ENCODE data around the gene ERC2. TPM values are rescaled to one million over a fixed set of nuclear protein-coding genes. Genes with fewer than 3 reads are reported as not detected.

Gene ERC2
- polyA plus RNA-seq, 3 donors = not detected

GRCh38 chr3:56484122-56484521, 15.9 kb upstream of the ERC2 start:
- H4K20me1 ChIP-seq (ENCODE audit: insufficient read depth, low read length) = no peaks in the 10 kb centered on the region
- 75% methylated on average over 1 of the region's 4 CpGs for WGBS (ENCODE audit: insufficient coverage)
- H2AFZ ChIP-seq (ENCODE audit: insufficient read depth, low read depth, low read length, poor library complexity, severe bottlenecking) = no peak overlapping the region
- H3K36me3 ChIP-seq (replicated peaks in 1 of 2; ENCODE audit: control insufficient read depth in 1 of 2, insufficient read depth in 2 of 2, low read length in 2 of 2) = no peaks in the 10 kb centered on the region
- Mint-ChIP-seq H3K27ac (no peak overlapping the region), H3K36me3 (no peaks in the 10 kb centered on the region), H3K9me3 (peaks cover 0 to 4% (median 0%) of the 10 kb centered on the region in 7 donors), H3K4me3 (no peak overlapping the region), H3K27me3 (ENCODE audit: low read depth in 3 of 3) (peaks cover 0 to 9% (median 2%) of the 10 kb centered on the region in 3 donors), H3K4me1 (no peaks in the 10 kb centered on the region)
- no peaks in the 10 kb centered on the region for H3K79me2 ChIP-seq (ENCODE audit: insufficient read depth, low read length)
- no peaks in the 10 kb centered on the region for H3K4me1 ChIP-seq (ENCODE audit: control insufficient read depth in 1 of 2, insufficient read depth in 2 of 2, low read length in 2 of 2)
- no peak overlapping the region for H3K4me2 ChIP-seq (replicated peaks; ENCODE audit: extremely low read depth, low read length, poor library complexity, severe bottlenecking)
- H3K9ac ChIP-seq (ENCODE audit: insufficient read depth, low read length, poor library complexity, severe bottlenecking) = no peak overlapping the region
- no peaks in the 10 kb centered on the region for H3K27me3 ChIP-seq (ENCODE audit: control insufficient read depth in 2 of 2, insufficient read depth in 2 of 2, low read length in 2 of 2)
- no peak overlapping the region for H3K4me3 ChIP-seq (replicated peaks in 1 of 3; ENCODE audit: low read depth in 2 of 3, low read length in 3 of 3)
- intact Hi-C loops (cut with micrococcal nuclease) = no loop called here
- no peak for DNase-seq
- H3K9me3 ChIP-seq (replicated peaks in 1 of 2; ENCODE audit: control insufficient read depth in 1 of 2, insufficient read depth in 1 of 2, low read length in 2 of 2) = no peaks in the 10 kb centered on the region
- H3K27ac ChIP-seq (ENCODE audit: low read depth in 1 of 2, low read length in 2 of 2) = no peak overlapping the region
- TF ChIP-seq, protein P1, sequence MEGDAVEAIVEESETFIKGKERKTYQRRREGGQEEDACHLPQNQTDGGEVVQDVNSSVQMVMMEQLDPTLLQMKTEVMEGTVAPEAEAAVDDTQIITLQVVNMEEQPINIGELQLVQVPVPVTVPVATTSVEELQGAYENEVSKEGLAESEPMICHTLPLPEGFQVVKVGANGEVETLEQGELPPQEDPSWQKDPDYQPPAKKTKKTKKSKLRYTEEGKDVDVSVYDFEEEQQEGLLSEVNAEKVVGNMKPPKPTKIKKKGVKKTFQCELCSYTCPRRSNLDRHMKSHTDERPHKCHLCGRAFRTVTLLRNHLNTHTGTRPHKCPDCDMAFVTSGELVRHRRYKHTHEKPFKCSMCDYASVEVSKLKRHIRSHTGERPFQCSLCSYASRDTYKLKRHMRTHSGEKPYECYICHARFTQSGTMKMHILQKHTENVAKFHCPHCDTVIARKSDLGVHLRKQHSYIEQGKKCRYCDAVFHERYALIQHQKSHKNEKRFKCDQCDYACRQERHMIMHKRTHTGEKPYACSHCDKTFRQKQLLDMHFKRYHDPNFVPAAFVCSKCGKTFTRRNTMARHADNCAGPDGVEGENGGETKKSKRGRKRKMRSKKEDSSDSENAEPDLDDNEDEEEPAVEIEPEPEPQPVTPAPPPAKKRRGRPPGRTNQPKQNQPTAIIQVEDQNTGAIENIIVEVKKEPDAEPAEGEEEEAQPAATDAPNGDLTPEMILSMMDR (IDR thresholded peaks at IDR 0.05) = no peak

DNA sequence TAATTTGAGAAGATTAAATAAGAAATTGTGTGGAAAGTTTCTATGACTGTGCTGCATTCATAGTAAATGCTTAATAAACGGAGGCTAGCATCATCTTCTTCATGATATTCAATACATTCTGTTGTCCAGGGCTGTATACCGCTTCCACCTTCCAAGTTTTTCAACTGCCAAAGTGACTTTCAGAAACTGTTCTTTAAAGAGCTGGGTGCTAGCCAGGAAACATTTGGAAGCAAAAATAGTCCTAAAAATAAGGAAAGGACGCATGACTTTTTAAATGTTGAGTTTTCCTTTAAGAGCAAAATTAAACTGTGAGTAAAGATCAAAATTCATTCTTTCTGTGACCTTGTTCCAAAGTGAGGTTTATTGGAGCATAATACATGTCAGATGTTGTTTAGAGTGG, 9.4 kb upstream of the ERC2 start:
- Histone ChIP-seq H3K36me3 (replicated peaks in 1 of 2; ENCODE audit: control insufficient read depth in 1 of 2, insufficient read depth in 2 of 2, low read length in 2 of 2) (no peaks in the 10 kb centered on the region), H3K4me2 (replicated peaks; ENCODE audit: extremely low read depth, low read length, poor library complexity, severe bottlenecking) (no peak overlapping the region), H3K27me3 (ENCODE audit: control insufficient read depth in 2 of 2, insufficient read depth in 2 of 2, low read length in 2 of 2) (peaks cover 0 to 2% of the 10 kb centered on the region in 2 donors), H3K4me1 (ENCODE audit: control insufficient read depth in 1 of 2, insufficient read depth in 2 of 2, low read length in 2 of 2) (no peaks in the 10 kb centered on the region), H3K4me3 (replicated peaks in 1 of 3; ENCODE audit: low read depth in 2 of 3, low read length in 3 of 3) (no peak overlapping the region), H3K27ac (ENCODE audit: low read depth in 1 of 2, low read length in 2 of 2) (no peak overlapping the region), H3K79me2 (ENCODE audit: insufficient read depth, low read length) (no peaks in the 10 kb centered on the region), H3K9me3 (replicated peaks in 1 of 2; ENCODE audit: control insufficient read depth in 1 of 2, insufficient read depth in 1 of 2, low read length in 2 of 2) (no peaks in the 10 kb centered on the region), H4K20me1 (ENCODE audit: insufficient read depth, low read length) (no peaks in the 10 kb centered on the region), H3K9ac (ENCODE audit: insufficient read depth, low read length, poor library complexity, severe bottlenecking) (no peak overlapping the region), H2AFZ (ENCODE audit: insufficient read depth, low read depth, low read length, poor library complexity, severe bottlenecking) (no peak overlapping the region)
- WGBS (ENCODE audit: insufficient coverage) = 100% methylated on average over 1 of the region's 3 CpGs
- no peak for DNase-seq
- H3K4me3 Mint-ChIP-seq = no peak overlapping the region
- TF ChIP-seq, protein P1 (IDR thresholded peaks at IDR 0.05) = no peak
- no peaks in the 10 kb centered on the region for H3K4me1 Mint-ChIP-seq
- H3K27me3 Mint-ChIP-seq (ENCODE audit: low read depth in 3 of 3) = peaks cover 0 to 16% (median 3%) of the 10 kb centered on the region in 3 donors
- no peaks in the 10 kb centered on the region for H3K9me3 Mint-ChIP-seq
- intact Hi-C loops (cut with micrococcal nuclease) = no loop called here
- H3K36me3 Mint-ChIP-seq = no peaks in the 10 kb centered on the region
- no peak overlapping the region for H3K27ac Mint-ChIP-seq

Data from CD14-positive monocyte (primary cell).